Hypothalamus (tissue), 51 donors: ENCODE data around the gene ZBTB48.

Experiments used
- DNase-seq, 51 donors: peaks; one replicate each; lab custom pipeline; 2025; lab: John Stamatoyannopoulos, UW

The ZBTB48 gene

GRCh38 chr1:6603915-6604558, 24.2 kb downstream of the ZBTB48 start:
- peak in 40 of 51 donors; percentile 18 to 83 (median 52) for DNase-seq

GRCh38 chr1:6612641-6613360, 33.0 kb downstream of the ZBTB48 start:
- peak in 21 of 51 donors; percentile 39 to 81 (median 62) for DNase-seq

- DNase-seq, result peak; percentile 87 to 100 (median 99)
Measured at GRCh38 chr1:6613361-6614018, 33.7 kb downstream of the ZBTB48 start, which contains the start of gene PHF13. Gene PHF13 (plus strand): TSS chr1:6613731. CDS start chr1:6614067, 336 bp downstream.

- DNase-seq, result peak in 28 of 51 donors; percentile 17 to 73 (median 45)
Measured at GRCh38 chr1:6614019-6614928, 34.5 kb downstream of the ZBTB48 start.

GRCh38 chr1:6614929-6615785, 35.4 kb downstream of the ZBTB48 start:
- DNase-seq, result peak in 5 of 51 donors; percentile 22 to 61 (median 32)

- DNase-seq, result no peak
Measured at GRCh38 chr1:6619045-6619444, 39.3 kb downstream of the ZBTB48 start.

GRCh38 chr1:6621429-6622391, 41.9 kb downstream of the ZBTB48 start:
- DNase-seq, result no peak

GRCh38 chr1:6622396-6623152, 42.8 kb downstream of the ZBTB48 start:
- no peak for DNase-seq

GRCh38 chr1:6623269-6623965, 43.6 kb downstream of the ZBTB48 start:
- no peak for DNase-seq

- peak; percentile 15 to 90 (median 75) for DNase-seq
Measured at GRCh38 chr1:6624710-6625583, 45.2 kb downstream of the ZBTB48 start, which contains the start of gene THAP3. Gene THAP3 (plus strand): TSS chr1:6624868. CDS start chr1:6625219, 351 bp downstream.

GRCh38 chr1:6625584-6626149, 45.9 kb downstream of the ZBTB48 start:
- DNase-seq, result peak in 6 of 51 donors; percentile 32 to 63 (median 43)

- no peak for DNase-seq
Measured at GRCh38 chr1:6627031-6627430, 47.2 kb downstream of the ZBTB48 start.

- no peak for DNase-seq
Measured at GRCh38 chr1:6627841-6628545, 48.2 kb downstream of the ZBTB48 start.

GRCh38 chr1:6628971-6629479, 49.2 kb downstream of the ZBTB48 start:
- DNase-seq, result no peak
